ENCODE measurements around the gene AHNAK2.

DNA sequence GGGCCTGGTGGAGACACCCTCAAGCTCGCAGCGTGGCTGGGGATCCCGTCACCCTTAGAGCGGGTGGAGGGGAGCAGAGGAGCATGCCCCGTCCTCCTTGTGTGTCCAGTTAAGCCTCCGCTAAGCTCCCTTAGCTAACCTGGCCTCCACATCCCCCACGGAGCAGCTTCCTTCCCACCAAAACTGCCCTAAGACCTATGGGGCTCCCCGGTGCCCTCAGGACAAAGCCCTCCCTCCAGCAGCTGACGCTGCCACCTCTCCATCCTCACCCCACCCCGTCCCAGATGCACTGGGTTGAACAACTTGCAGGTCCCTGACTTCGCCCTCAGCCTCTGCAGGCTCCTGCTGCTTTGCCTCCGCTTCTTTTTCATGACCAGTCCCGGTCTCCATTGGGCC is 4.0 kb downstream of the AHNAK2 start:
- TF ChIP-seq, protein P1, sequence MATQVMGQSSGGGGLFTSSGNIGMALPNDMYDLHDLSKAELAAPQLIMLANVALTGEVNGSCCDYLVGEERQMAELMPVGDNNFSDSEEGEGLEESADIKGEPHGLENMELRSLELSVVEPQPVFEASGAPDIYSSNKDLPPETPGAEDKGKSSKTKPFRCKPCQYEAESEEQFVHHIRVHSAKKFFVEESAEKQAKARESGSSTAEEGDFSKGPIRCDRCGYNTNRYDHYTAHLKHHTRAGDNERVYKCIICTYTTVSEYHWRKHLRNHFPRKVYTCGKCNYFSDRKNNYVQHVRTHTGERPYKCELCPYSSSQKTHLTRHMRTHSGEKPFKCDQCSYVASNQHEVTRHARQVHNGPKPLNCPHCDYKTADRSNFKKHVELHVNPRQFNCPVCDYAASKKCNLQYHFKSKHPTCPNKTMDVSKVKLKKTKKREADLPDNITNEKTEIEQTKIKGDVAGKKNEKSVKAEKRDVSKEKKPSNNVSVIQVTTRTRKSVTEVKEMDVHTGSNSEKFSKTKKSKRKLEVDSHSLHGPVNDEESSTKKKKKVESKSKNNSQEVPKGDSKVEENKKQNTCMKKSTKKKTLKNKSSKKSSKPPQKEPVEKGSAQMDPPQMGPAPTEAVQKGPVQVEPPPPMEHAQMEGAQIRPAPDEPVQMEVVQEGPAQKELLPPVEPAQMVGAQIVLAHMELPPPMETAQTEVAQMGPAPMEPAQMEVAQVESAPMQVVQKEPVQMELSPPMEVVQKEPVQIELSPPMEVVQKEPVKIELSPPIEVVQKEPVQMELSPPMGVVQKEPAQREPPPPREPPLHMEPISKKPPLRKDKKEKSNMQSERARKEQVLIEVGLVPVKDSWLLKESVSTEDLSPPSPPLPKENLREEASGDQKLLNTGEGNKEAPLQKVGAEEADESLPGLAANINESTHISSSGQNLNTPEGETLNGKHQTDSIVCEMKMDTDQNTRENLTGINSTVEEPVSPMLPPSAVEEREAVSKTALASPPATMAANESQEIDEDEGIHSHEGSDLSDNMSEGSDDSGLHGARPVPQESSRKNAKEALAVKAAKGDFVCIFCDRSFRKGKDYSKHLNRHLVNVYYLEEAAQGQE (tag by site-specific recombination; IDR thresholded peaks at IDR 0.05): no peak
- TF ChIP-seq ZNF302 (tag by site-specific recombination; IDR thresholded peaks at IDR 0.05; ENCODE audit: low read depth) (no peak), GLI4 (tag by site-specific recombination; IDR thresholded peaks at IDR 0.05) (no peak), ZNF670 (tag by site-specific recombination; IDR thresholded peaks at IDR 0.05; ENCODE audit: low read depth) (no peak), ZFP41 (tag by site-specific recombination; IDR thresholded peaks at IDR 0.05; ENCODE audit: borderline replicate concordance) (no peak)
- TF ChIP-seq, protein P2, sequence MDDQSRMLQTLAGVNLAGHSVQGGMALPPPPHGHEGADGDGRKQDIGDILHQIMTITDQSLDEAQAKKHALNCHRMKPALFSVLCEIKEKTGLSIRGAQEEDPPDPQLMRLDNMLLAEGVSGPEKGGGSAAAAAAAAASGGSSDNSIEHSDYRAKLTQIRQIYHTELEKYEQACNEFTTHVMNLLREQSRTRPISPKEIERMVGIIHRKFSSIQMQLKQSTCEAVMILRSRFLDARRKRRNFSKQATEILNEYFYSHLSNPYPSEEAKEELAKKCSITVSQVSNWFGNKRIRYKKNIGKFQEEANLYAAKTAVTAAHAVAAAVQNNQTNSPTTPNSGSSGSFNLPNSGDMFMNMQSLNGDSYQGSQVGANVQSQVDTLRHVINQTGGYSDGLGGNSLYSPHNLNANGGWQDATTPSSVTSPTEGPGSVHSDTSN (CRISPR knock-in tag; IDR thresholded peaks at IDR 0.05): no peak
- TF ChIP-seq, protein P3, sequence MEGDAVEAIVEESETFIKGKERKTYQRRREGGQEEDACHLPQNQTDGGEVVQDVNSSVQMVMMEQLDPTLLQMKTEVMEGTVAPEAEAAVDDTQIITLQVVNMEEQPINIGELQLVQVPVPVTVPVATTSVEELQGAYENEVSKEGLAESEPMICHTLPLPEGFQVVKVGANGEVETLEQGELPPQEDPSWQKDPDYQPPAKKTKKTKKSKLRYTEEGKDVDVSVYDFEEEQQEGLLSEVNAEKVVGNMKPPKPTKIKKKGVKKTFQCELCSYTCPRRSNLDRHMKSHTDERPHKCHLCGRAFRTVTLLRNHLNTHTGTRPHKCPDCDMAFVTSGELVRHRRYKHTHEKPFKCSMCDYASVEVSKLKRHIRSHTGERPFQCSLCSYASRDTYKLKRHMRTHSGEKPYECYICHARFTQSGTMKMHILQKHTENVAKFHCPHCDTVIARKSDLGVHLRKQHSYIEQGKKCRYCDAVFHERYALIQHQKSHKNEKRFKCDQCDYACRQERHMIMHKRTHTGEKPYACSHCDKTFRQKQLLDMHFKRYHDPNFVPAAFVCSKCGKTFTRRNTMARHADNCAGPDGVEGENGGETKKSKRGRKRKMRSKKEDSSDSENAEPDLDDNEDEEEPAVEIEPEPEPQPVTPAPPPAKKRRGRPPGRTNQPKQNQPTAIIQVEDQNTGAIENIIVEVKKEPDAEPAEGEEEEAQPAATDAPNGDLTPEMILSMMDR (tag by site-specific recombination; IDR thresholded peaks at IDR 0.05): no peak
- TF ChIP-seq, protein P4, sequence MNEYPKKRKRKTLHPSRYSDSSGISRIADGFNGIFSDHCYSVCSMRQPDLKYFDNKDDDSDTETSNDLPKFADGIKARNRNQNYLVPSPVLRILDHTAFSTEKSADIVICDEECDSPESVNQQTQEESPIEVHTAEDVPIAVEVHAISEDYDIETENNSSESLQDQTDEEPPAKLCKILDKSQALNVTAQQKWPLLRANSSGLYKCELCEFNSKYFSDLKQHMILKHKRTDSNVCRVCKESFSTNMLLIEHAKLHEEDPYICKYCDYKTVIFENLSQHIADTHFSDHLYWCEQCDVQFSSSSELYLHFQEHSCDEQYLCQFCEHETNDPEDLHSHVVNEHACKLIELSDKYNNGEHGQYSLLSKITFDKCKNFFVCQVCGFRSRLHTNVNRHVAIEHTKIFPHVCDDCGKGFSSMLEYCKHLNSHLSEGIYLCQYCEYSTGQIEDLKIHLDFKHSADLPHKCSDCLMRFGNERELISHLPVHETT (tag by site-specific recombination; IDR thresholded peaks at IDR 0.05): no peak

Measured in HEK293 (cell line).